Liver (tissue), 9 donors: Measurements from ENCODE around the gene SYNE4. TPM values are rescaled to one million over a fixed set of nuclear protein-coding genes. Genes with fewer than 3 reads are reported as not detected.
"Not testable (repeated sequence)": the region's sequence is repeated elsewhere in the genome, so short reads cannot be mapped to it uniquely, and the experiment has no call there.

ENCODE experiments used
- DNase-seq: peaks from one replicate; pipeline ENCODE4 v3.0.0-alpha.2; 2017; ENCODE audit warnings: low spot score
- H3K27ac ChIP-seq, 2 donors: one replicate each; pipeline ENCODE4 v1.7.0; 2013; ENCODE audit warnings: inconsistent platforms in 2 of 2, low read length in 2 of 2, control low read depth in 1 of 2, low read depth in 1 of 2, mild to moderate bottlenecking in 1 of 2
- H3K27me3 ChIP-seq, 4 donors: one replicate each; pipeline versions ENCODE4 v1.6.1 to v1.7.0; 2013; ENCODE audit warnings: low read length in 3 of 4, inconsistent platforms in 1 of 4, mild to moderate bottlenecking in 1 of 4, moderate library complexity in 1 of 4; ENCODE audit not compliant: control insufficient read depth in 4 of 4, insufficient read depth in 4 of 4
- H3K36me3 ChIP-seq, 4 donors: one replicate each; pipeline versions ENCODE4 v1.6.1 to v1.7.0; 2013; ENCODE audit warnings: low read length in 3 of 4, mild to moderate bottlenecking in 3 of 4, low read depth in 1 of 4, moderate library complexity in 1 of 4; ENCODE audit not compliant: control insufficient read depth in 4 of 4, insufficient read depth in 3 of 4
- H3K4me1 ChIP-seq, 4 donors: one replicate each; pipeline versions ENCODE4 v1.6.1 to v1.7.0; 2013; ENCODE audit warnings: low read length in 3 of 4, mild to moderate bottlenecking in 3 of 4, moderate library complexity in 1 of 4; ENCODE audit not compliant: control insufficient read depth in 4 of 4, insufficient read depth in 4 of 4
- H3K4me3 ChIP-seq, 3 donors: one replicate each; pipeline versions ENCODE4 v1.6.1 to v1.7.0; 2013; ENCODE audit warnings: low read length in 3 of 3, control low read depth in 1 of 3, low read depth in 1 of 3, mild to moderate bottlenecking in 1 of 3
- H3K9ac ChIP-seq, 2 donors: one replicate each; pipeline ENCODE4 v1.7.0; 2013; ENCODE audit warnings: low read length in 2 of 2, mild to moderate bottlenecking in 2 of 2, moderate library complexity in 2 of 2, control low read depth in 1 of 2, low read depth in 1 of 2
- H3K9me3 ChIP-seq, 4 donors: one replicate each; pipeline versions ENCODE4 v1.6.1 to v1.7.0; 2013; ENCODE audit warnings: low read length in 3 of 4; ENCODE audit not compliant: control insufficient read depth in 4 of 4
- CTCF ChIP-seq: fragments of 150-350 bp; IDR thresholded peaks from 2 replicates; pipeline ENCODE4 v1.5.1; 2017; ENCODE audit warnings: improper control_type of control experiment, low read depth, low read length; ENCODE audit not compliant: missing input control
- FOXA1 ChIP-seq: IDR thresholded peaks from 2 replicates; pipeline ENCODE4 v1.6.1; 2016; ENCODE audit warnings: antibody characterized with exemption
- GABPA ChIP-seq, 2 donors: IDR thresholded peaks in 1 of 2; conservative IDR thresholded peaks in 1 of 2; 2 replicates each; pipeline ENCODE4 v1.6.1; 2016; ENCODE audit warnings: antibody characterized with exemption in 2 of 2, mild to moderate bottlenecking in 1 of 2, moderate library complexity in 1 of 2
- HNF4A ChIP-seq, 2 donors: conservative IDR thresholded peaks; 2 replicates each; pipeline ENCODE4 v1.6.1; 2016; ENCODE audit warnings: antibody characterized with exemption in 2 of 2, mild to moderate bottlenecking in 2 of 2
- JUND ChIP-seq, 2 donors: IDR thresholded peaks; 2 replicates each; pipeline ENCODE4 v1.6.1; 2016; ENCODE audit warnings: antibody characterized with exemption in 2 of 2
- MAX ChIP-seq: IDR thresholded peaks from 2 replicates; pipeline ENCODE4 v1.6.1; 2016; ENCODE audit warnings: antibody characterized with exemption
- NR2F2 ChIP-seq: IDR thresholded peaks from 2 replicates; pipeline ENCODE4 v1.6.1; 2016; ENCODE audit warnings: antibody characterized with exemption
- REST ChIP-seq: IDR thresholded peaks from 2 replicates; pipeline ENCODE4 v1.6.1; 2016; ENCODE audit warnings: antibody characterized with exemption, mild to moderate bottlenecking
- TAF1 ChIP-seq: conservative IDR thresholded peaks from 2 replicates; pipeline ENCODE4 v1.6.1; 2016; ENCODE audit warnings: antibody characterized with exemption, mild to moderate bottlenecking
- whole genome bisulfite sequencing: extraction: QIAGEN DNeasy Blood & Tissue Kit; methylation state at CpG from one replicate; pipeline ENCODE4 v1.1.7; 2013; 5-methylcytosine and 5-hydroxymethylcytosine counted together
- polyA plus RNA-seq, 2 donors: library from polyadenylated mRNA; stranded (reverse) in 1 of 2; unstranded in 1 of 2; fragments of 200-250 nt in 1 of 2; fragments of >200 nt in 1 of 2; fragmentation: Nextera tagmentation in 1 of 2; extraction: Ambion mirVana in 1 of 2; gene quantifications; one replicate each; pipeline versions ENCODE4 v1.2.1 to v1.2.3, GENCODE V29; 2013 to 2015
- total RNA-seq, 2 donors: library from RNA; depleted of rRNA; stranded (reverse); fragments of >200 nt; gene quantifications; one replicate each; pipeline ENCODE4 v1.2.3, GENCODE V29; 2014
- TF ChIP-seq, protein P1 (sequence below): IDR thresholded peaks from 2 replicates; pipeline ENCODE4 v1.6.1; 2016; ENCODE audit warnings: antibody characterized with exemption
- donor health status: healthy.
- donor health status: healthy.
- donor health status: healthy.
- donor health status: healthy.
- donor health status: healthy.

The SYNE4 gene
- total and polyA plus RNA-seq, 4 donors: 1.8 to 5.7 (median 4.3) TPM

DNA sequence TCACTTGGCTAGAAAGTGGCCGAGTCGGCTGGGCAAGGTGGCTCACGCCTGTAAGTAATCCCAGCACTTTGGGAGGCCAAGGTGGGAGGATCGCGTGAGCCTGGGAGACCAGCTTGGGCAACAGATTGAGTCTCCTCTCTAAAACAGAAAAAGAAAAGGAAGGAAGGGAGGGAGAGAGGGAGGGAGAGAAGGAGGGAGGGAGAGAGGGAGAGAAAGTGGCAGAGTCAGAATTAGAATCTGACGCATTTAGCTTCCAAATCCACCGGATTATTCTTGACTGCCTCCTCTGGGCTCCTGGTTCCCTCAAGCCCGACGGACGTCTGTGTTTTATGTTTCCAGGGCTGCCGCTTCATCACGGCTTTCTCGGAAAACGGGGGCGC, 50.0 kb downstream of the SYNE4 start:
- no peak overlapping the region for H3K9ac ChIP-seq
- no peaks in the 10 kb centered on the region for H3K36me3 ChIP-seq
- no peak overlapping the region for H3K27ac ChIP-seq
- H3K27me3 ChIP-seq: peaks cover 0 to 6% (median 2%) of the 10 kb centered on the region in 4 donors
- H3K4me1 ChIP-seq: peaks cover 0 to 6% (median 3%) of the 10 kb centered on the region in 4 donors
- peak overlapping the region in 1 of 3 donors; percentile 29 for H3K4me3 ChIP-seq
- TF ChIP-seq FOXA1 (no peak), CTCF (no peak), NR2F2 (no peak), GABPA (IDR thresholded peaks at IDR 0.05 in 1 of 2, conservative IDR thresholded peaks at IDR 0.05 in 1 of 2) (no peak), REST (no peak), HNF4A (conservative IDR thresholded peaks at IDR 0.05) (no peak), JUND (IDR thresholded peaks at IDR 0.05) (no peak), MAX (no peak), TAF1 (no peak)
- TF ChIP-seq, protein P1, sequence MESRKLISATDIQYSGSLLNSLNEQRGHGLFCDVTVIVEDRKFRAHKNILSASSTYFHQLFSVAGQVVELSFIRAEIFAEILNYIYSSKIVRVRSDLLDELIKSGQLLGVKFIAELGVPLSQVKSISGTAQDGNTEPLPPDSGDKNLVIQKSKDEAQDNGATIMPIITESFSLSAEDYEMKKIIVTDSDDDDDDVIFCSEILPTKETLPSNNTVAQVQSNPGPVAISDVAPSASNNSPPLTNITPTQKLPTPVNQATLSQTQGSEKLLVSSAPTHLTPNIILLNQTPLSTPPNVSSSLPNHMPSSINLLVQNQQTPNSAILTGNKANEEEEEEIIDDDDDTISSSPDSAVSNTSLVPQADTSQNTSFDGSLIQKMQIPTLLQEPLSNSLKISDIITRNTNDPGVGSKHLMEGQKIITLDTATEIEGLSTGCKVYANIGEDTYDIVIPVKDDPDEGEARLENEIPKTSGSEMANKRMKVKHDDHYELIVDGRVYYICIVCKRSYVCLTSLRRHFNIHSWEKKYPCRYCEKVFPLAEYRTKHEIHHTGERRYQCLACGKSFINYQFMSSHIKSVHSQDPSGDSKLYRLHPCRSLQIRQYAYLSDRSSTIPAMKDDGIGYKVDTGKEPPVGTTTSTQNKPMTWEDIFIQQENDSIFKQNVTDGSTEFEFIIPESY: no peak
- H3K9me3 ChIP-seq: no peaks in the 10 kb centered on the region
- 38% methylated on average over 15 of the region's 15 CpGs for WGBS
- DNase-seq: no peak

DNA sequence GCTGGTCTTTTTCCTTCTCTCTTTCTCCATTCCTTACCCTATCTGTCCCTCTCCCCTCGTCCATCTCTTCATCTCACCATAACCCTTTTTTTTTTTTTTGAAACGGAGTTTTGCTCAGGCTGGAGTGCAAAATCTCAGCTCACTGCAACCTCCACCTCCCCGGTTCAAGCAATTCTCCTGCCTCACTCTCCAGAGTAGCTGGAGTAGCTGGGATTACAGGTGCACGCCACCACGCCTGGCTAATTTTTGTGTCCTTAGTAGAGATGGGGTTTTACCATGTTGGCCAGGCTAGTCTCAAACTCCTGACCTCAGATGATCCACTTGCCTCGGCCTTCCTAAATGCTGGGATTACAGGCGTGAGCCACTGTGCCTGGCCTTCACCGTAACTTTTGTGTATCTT, 51.2 kb downstream of the SYNE4 start:
- not testable (repeated sequence) for H3K4me1 ChIP-seq, H3K27me3 ChIP-seq, H3K4me3 ChIP-seq, H3K27ac ChIP-seq, H3K36me3 ChIP-seq, DNase-seq, H3K9ac ChIP-seq, H3K9me3 ChIP-seq
- WGBS: 81% methylated on average over 8 of the region's 8 CpGs
